ENCODE data around the gene RTL1.

Gene RTL1

GRCh38 chr14:100903672-100904185 is at the start of gene RTL1:
Gene RTL1 (minus strand): TSS chr14:100903722. CDS start chr14:100884788, 18,934 bp downstream.
- no peak for DNase-seq

GRCh38 chr14:100950024-100950423 is 46.5 kb upstream of the RTL1 start:
- DNase-seq: peak; percentile 3

- no peak for DNase-seq
These were observed 40.5 kb upstream of the RTL1 start for GRCh38 chr14:100944052-100944451.

GRCh38 chr14:100930270-100930669 is 26.7 kb upstream of the RTL1 start:
- no peak for DNase-seq

GRCh38 chr14:100915560-100915959 is 12.0 kb upstream of the RTL1 start:
- DNase-seq: no peak

GRCh38 chr14:100914597-100915021 is 11.1 kb upstream of the RTL1 start:
- peak; percentile 9 for DNase-seq

GRCh38 chr14:100911665-100912316 is 8.3 kb upstream of the RTL1 start:
- DNase-seq: no peak

- no peak for DNase-seq
These were observed 7.6 kb upstream of the RTL1 start for GRCh38 chr14:100910888-100911664.

- DNase-seq: no peak
These were observed 5.9 kb upstream of the RTL1 start for GRCh38 chr14:100909439-100909838.

GRCh38 chr14:100907240-100907639 is 3.7 kb upstream of the RTL1 start:
- no peak for DNase-seq

GRCh38 chr14:100906420-100906819 is 2.9 kb upstream of the RTL1 start:
- no peak for DNase-seq

GRCh38 chr14:100905166-100905565 is 1.6 kb upstream of the RTL1 start:
- no peak for DNase-seq

- DNase-seq: no peak
These were observed 975 bp upstream of the RTL1 start for GRCh38 chr14:100904307-100905087.

- no peak for DNase-seq
These were observed 421 bp downstream of the RTL1 start for GRCh38 chr14:100903134-100903468.

GRCh38 chr14:100902295-100903133 is 1.0 kb downstream of the RTL1 start:
- no peak for DNase-seq

- DNase-seq: no peak
These were observed 1.9 kb downstream of the RTL1 start for GRCh38 chr14:100901391-100902183.

- no peak for DNase-seq
These were observed 2.6 kb downstream of the RTL1 start for GRCh38 chr14:100900837-100901390.

GRCh38 chr14:100899884-100900771 is 3.4 kb downstream of the RTL1 start:
- DNase-seq: no peak

GRCh38 chr14:100898935-100899883 is 4.3 kb downstream of the RTL1 start:
- DNase-seq: no peak
